ENCODE data around the gene KIF25.
A peak's percentile ranks its signal among the peaks of the same experiment; 100 is the strongest.

KIF25 gene

DNA sequence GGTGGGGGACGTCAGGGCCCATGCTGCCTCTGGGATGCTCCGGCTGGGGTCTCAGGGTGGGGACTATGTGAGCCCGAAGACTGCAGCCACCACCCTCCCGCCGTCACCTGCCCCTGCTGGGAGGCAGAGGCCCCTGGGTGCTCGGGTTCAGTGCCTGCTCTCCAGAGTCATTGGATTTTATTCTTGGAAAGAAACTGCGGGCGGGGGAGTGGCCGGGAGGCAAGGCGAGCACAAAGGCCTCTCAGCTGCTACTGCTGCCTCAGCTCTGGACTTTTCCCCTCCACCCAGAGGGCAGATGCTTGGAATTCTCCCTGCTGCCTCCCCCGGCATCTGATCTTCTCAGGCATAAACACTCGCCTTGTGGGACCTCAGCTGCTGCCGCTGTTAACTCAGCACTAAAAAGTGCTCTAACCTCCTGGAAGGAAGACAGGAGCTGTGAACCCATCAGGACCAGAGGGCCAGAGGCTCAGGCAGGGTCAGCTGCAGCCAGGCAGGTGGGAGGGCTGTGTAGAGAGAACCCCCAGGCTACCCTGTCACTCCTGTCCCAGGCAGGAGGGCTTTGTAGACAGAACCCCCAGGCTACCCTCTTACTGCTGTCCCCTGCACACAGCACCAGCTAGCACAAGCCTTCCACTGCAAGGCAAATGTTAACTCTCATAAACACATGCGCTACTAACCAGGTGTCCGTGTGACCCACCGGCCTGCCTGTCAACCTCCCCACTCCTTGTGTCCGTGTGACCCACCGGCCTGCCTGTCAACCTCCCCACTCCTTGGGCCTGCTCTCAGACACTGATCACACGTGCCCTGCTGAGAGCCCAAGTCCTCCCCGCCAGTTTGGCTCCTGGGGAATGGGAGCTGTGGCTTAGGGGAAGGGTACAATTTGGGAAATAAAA is 90.9 kb downstream of the KIF25 start:
- DNase-seq (ENCODE audit: low read depth in 2 of 2): no peak

DNA sequence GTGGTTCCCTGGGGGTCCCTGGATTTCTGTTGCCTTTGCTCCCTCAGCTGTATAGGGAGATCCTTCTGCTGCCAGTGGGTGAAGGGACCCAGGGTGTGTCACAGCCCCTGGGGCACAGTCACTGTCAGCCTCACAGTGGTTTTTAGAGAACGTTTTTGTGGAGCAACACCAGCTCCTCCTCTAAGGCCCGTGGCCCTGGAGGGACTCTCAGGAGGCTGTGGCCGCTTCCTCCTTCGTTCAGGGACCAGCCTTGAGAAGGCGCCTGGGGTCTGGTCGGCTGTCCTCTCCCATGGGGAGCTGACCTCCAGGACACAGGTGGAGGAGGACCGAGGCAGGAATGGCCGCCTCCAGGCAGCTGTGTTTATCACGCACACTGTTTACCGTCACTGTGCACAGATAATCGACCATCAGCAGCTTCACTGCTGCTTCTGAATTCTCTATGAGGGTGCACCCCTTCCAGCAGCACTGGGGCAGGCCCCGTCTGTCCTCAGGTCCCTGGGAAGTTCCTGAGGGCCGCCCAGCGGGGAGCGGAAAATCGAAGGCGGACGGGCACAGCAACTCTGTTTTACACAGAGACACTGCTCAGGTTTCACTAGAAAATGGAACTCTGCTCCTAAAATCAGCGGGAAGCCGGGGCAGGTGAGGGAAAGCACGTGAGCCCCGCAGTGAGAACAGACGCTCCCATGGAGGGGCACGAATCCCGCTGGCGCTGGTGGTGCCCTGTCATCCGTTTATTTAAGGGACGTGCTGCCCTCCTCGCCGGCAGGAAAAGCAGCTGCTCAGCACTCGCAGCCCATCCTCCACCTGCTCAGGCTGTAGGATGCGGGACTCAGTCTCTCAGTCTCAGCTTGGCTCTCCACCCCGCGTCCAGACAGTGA is 92.0 kb downstream of the KIF25 start:
- no peak for DNase-seq (ENCODE audit: low read depth in 2 of 2)

DNA sequence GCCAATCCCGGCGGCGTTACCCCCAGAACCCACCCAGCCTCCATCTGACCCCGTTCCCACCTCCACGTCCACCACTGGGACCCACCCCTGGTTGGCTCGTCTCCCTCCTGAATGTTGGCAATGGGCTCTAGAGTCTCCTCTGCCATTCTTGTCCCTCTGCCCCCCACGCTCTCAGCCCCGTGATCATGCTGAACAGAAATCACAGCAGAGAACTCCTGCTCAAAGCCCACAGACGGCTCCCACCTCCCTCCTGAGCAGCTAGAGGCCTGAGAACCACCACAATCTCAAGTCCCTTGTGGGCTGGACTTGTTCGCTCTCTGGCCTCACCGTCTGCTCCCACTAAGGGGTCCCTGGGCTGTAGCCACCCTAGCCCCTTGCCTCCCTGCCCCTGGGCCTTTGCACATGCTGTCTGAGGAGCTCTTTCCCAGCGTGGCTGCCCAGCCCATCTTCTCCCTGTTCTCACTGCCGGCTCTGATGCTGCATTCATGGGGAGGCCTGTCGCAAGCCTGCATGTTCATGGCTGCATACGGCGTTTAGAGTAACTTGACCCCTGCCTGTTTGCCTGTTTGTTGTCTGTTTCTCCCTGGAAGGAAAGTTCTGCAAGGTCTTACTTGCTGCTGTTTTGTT is 92.7 kb downstream of the KIF25 start:
- DNase-seq (ENCODE audit: low read depth in 2 of 2): no peak

DNA sequence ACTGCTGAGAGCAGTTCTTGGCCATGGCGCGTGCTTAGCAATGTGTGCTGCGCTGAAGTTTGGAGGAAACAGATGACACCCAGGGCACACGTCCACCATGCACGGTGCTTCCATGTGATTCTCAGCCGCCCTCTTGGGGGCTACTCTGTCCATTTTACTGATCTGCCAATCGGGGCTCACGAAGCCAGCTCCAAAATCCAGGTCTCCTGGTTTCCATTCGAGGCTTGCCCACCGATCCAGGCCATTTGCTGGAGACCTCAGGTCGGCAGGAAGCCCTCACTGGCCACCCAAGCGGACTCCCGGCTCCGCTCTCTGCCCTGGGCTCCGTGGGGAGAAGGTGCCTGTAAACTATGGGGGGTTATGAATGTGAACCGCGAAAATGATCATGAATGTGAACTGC is 93.2 kb downstream of the KIF25 start:
- DNase-seq (ENCODE audit: low read depth in 2 of 2): no peak

GRCh38 chr6:168091381-168092264 is 94.2 kb downstream of the KIF25 start:
- DNase-seq (ENCODE audit: low read depth in 2 of 2): no peak

DNA sequence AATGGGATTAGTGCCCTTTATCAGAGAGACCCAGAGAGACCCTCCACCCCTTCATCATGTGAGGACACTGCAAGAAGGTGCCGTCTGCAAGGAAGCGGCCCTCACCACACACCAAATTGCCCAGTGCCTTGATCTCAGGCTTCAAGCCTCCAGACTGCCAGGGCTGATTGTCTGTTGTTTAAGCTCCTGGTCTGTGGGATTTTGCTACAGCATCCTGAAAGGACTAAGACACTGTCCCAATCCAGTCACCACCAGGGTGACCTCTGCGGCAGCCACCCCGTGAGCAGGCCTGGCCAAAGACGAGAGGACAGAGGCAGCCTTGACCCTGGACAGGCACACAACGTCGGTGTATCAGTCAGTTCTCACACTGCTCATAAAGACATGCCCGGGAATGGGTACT is 95.1 kb downstream of the KIF25 start:
- no peak for DNase-seq (ENCODE audit: low read depth in 2 of 2)

GRCh38 chr6:168093071-168093505 is 95.6 kb downstream of the KIF25 start:
- peak in 1 of 2 donors; percentile 8 for DNase-seq (ENCODE audit: low read depth in 2 of 2)

DNA sequence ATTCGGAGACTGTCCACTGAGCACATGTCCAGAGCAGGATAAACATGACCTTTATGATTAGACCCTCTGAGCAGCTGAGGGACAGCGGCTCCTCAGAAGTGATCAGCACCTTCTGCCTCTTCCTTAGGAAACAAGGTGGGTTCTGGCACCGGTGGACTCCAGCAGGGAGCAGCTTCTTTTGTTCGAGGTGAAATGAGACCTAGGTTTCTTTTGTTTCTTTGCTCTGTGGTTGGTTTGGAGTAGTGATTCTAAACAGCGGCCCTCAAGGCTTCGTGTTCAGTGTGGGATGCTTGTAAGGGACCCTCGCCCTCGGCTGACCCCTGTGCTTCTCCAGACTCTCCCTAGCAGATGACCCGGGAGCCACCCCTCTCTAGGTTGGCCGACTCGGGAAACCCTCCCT is 96.2 kb downstream of the KIF25 start:
- DNase-seq (ENCODE audit: low read depth in 2 of 2): no peak
